EL (cell line): ENCODE results near the gene TMEM72.

ENCODE experiments used
- DNase-seq: peaks from one replicate; pipeline ENCODE4 v3.0.0-alpha.2; 2016

The TMEM72 gene

DNA sequence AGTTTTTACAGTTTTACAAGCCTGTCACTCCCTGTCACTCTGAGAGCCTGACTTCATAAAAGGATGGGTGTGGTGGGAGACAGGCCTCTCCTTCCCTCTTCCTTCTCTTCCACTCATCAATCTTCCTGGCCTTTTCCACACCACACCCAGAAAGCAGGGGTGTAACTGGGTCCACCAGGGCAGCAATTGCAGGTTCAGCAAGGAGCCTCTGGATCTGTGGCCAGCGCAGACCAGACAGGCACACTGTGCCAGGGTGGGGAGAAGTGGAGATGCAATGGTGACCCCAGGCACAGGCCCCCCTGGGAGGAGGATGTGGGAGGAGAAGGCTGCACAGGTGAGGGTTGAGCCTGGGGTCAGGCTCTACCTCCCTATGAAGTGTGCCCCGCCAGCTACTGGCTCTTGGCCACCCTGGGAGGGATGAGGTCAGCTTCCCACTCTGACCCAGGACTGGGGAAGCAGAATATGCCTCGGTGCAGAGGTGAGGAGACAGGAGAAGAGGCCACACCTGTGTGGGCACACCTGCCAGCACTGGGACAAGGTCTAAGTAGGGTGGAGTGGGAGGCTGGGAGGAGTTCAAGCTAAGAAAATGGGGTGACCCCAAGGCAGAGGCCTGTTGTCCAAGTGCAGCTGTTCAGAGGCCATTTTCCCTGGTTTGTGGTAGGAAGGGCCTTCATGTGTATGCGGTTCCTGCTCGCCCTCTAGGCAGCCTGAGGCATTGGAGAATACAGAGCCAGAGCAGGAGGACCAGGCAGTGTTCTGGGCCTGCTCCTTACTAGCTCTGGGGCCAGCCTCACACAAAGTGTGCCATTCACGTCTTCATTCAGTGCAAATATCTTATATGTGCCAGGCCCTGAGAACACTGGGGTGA is 20.2 kb upstream of the TMEM72 start:
- no peak for DNase-seq

- DNase-seq = no peak
These were observed 19.4 kb upstream of the TMEM72 start for GRCh38 chr10:44891721-44892120.

DNA sequence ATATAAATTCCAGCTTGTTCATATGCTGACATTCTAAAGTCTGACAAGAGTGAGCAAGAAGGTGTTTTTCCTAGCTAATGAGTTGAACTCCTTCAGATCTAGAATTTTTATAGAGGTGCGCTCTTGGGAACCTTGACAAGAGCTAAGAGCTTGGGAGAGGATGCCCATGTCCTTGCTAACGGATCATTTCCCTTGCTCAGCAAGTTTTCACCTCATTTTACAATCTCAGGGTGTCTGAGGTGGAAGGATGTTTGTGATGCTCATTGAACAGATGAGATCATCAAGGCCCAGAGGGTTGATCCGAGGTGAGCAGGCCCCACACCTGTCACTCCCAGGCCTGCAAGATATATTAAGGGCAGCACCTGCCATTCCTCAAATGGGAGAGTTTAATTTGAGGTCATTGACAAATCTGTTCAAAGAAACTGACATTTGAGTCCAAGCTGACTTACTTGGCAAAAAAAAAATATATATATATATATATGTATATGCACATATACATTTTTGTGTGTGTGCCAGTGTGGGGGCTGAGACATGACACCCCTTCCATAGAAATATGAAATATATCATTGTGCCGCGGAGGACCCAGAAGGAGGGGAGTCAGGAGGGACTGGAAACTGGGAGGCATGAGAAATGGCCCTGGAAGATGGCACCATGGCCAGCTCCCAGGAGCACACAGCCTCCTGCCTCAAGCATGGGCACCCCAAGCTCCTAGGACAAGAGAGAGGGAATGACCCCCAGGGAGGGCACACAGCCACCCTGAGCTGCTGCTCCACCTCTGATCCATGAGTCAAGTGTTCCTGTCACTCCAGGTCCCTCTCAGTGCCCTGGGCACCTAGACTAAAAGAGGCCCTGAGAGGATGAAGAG is 17.3 kb upstream of the TMEM72 start:
- no peak for DNase-seq

GRCh38 chr10:44894691-44895090 is 16.4 kb upstream of the TMEM72 start:
- no peak for DNase-seq

- no peak for DNase-seq
These were observed 15.9 kb upstream of the TMEM72 start for GRCh38 chr10:44895280-44895679.

DNA sequence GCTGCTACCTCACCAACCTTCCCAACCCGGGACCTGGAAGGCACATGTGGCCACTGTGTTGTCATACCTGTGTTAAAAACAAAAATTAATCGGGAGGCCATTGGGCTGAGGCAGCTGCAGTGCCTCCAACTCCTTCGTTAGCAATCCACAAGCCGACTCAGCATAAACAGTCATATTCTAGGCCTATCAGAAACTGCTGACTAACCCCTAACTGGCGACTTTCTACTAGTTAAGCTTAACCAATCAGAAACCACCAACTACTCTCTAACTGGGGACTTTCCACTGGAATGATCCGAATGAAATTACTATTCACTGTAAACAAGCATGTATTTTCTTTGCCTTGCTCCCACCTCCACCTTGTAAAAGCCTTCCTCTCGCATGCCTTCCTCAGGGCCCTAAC is 14.1 kb upstream of the TMEM72 start:
- DNase-seq = no peak

- no peak for DNase-seq
These were observed 12.5 kb upstream of the TMEM72 start for GRCh38 chr10:44898665-44899064.

GRCh38 chr10:44899450-44900080 is 11.6 kb upstream of the TMEM72 start:
- no peak for DNase-seq

DNA sequence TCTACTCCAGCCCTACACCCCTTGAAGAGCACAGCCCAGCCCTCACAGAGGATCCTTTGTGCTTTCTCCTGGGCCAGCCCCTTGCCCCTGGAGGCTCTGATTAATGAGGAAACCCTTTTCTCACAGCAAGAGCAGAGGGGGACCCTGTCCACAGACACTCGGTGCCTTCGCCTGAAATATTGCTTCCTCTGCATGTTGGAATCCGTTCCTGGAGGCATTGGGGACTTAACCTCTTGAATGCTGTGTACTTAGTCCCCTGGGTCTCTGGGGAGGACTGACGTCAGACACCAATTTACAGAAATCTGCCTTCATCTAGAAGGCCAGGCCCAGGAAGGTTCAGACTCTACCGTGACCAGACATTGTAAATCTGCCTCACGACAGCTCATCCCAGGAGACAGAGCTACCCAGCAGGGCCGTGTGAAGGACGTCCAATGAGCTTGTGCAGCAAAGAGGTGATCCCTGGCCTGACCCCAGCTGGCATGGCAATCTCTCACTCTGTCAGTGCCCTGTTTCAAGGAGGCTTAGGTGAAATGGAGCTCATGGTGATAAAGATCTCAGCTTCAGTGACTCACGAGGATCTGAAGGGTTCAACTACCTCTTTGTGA is 8.1 kb upstream of the TMEM72 start:
- DNase-seq = no peak

DNA sequence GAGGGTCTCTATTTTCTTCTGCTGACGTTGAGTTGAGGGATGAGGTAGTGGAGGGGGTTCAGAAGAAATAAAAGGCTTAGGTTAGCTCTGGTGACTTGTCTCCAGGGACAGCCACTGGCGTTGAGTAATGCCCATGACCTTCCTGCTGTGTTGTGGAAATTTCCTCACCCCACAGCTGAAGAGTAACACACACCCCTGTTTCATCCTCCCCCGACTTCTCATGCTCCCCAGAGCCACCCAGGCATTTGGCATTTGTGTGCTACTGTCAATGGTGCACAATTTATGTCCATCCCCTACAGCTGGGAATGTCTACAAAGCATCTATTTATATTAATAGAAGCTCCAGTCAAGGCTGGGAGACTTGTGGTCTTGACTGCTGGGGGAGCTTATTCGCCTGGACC is 4.7 kb upstream of the TMEM72 start:
- DNase-seq = no peak

DNA sequence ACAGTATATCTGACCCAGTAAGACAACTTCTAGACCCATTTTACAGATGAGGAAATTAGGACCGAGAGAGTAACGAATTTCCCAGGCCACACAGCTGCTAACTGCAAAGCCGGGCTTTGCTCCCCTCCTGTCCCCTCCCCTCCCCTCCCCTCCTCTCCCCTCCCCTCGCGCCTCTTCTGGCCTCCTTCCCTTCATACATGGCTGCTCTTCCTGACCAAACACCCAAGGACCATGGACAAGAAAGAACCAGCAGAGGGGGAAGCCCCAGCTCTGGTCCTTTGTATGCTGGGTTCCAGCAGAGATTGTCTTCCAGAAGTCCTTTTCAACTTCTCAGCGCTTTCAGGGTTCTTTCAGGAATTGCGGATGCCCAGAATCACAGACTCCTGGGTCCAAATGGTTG is 3.6 kb upstream of the TMEM72 start:
- DNase-seq = no peak

DNA sequence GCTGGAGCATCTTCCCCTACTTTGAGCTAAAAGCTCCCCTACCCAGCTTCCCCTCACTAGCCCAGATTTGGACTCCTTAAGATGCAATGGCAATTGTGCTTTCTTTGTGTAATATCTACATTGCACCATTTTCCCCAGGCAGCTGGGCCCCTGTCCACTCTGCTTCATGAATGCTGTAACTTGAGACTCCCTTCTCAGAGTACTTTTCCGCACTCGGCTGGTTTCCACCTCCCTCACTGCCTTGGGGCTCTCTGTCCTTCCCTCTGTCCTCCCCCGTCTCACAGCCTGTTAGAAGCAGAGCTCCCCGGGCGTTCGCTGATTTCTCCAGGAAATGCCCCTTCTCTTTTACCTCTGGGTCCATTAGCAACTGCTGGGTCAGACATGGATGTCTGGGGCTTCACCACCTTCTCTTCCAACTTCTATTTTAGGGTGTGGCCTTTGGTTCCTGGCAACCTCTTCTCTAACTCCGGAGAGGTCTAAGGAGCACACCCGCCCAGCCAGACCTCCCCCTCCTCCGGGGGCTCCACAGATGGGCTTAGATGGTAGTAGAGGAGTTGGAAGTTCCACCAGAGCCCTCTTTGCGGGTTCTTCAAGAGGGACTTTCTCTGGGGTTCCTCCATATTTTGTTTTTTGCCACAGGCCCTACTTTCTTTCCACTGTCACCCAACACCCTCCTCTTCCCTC is 2.9 kb upstream of the TMEM72 start:
- DNase-seq = peak; percentile 21

- DNase-seq = no peak
These were observed 2.1 kb upstream of the TMEM72 start for GRCh38 chr10:44908936-44909630.

DNA sequence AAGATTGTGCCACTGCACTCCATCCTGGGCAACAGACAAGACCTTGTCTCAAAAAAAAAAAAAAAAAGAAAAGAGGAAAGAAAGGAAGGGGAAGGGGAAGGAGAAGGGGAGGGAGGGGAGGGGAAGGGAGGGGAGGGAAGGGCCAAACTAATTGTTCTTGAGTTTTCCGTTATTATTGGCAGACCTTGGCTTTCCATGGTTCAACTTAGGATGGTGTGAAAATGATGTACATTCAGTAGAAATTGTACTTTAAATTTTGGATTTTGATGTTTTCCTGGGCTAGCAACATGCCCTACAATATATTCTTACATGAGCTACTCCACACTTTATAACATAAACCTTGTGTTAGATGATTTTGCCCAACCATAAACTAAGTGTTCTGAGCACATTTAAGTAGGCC is 1.2 kb upstream of the TMEM72 start:
- DNase-seq = no peak

- no peak for DNase-seq
These were observed 535 bp upstream of the TMEM72 start for GRCh38 chr10:44910602-44911001.

DNA sequence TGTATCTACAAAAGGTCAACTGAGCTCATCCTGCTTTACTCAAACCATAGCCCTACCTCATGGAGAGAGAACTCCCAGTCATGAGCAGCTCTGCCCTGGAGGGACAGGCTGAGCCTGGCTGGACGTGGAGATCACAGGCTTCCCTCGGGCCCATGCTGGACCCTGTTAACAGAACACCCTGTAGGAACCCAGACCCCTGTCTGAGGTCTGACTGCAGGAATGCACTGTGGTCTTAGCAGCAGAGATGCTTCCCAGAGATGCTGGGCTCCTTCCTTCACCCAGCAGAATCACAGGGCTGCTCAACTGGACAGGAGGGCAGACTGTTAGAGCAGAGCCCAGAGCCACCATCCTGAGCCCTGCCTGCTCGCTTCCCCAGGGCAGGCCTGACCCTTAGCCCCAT is 814 bp downstream of the TMEM72 start:
- no peak for DNase-seq

DNA sequence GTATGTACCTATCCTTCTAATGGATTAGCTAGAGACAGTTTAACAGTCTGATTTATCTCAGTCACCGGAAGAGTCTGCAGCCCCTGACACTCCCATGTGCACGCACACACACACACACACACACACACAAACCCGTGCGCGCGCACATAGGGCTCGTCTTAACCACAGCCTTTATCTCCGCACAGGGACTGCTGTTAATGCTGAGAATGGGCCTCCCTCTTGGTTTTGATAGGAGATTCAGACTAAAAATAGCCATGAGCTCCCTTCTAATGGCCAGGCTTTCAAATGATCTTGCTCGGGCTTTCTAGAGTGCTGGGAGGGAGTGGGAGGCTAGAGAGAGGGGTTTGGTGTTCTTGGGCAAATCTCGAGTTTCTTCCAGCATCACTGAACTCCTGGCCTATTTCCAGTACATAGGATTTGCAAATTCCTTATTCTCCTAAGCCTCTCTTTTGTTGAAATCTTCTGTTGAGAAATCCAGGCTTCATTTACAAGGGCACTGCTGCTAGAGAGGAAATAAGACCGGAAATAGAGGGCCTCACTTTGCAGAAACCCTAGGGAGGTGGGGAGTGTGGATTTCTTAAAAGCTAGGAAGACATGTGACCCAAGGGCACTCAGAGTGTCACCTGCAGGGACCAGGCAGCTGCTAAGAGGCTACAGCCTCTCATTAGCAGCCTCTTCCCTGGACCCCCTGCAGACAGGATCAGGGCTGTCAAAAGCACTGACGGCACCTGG is 2.4 kb downstream of the TMEM72 start:
- DNase-seq = no peak

GRCh38 chr10:44914891-44915290 is 3.8 kb downstream of the TMEM72 start:
- no peak for DNase-seq

DNA sequence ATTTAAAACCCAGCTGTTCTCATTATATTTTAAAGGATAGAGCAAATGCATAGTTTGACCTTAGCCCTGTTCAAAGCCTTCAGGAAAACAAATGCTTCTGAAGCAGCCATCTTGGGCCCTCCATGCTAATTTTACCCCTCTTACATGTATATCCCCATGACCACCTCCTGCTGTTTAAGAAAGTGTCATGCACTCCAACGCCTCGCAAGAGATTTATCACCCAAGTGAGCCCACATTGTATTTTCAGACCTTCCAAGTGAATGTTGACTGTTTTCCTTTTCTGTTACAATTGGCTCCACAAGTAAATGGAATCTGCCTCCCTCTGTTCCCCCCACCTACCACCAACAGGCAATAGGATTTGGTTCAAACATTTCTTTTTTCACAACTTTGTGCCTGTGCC is 5.3 kb downstream of the TMEM72 start:
- no peak for DNase-seq

- DNase-seq = no peak
These were observed 6.7 kb downstream of the TMEM72 start for GRCh38 chr10:44917848-44918247.

- no peak for DNase-seq
These were observed 9.1 kb downstream of the TMEM72 start for GRCh38 chr10:44920252-44920651.
